NCI-H1436 treated with DMSO at 0.1 percent for 48 hours (cell line): ENCODE results near the gene ACO2.
"Not testable (repeated sequence)": the region's sequence is repeated elsewhere in the genome, so short reads cannot be mapped to it uniquely, and the experiment has no call there.

Source experiments
- DNase-seq: peaks from one replicate; lab custom pipeline; 2025; lab: John Stamatoyannopoulos, UW

Gene ACO2

DNA sequence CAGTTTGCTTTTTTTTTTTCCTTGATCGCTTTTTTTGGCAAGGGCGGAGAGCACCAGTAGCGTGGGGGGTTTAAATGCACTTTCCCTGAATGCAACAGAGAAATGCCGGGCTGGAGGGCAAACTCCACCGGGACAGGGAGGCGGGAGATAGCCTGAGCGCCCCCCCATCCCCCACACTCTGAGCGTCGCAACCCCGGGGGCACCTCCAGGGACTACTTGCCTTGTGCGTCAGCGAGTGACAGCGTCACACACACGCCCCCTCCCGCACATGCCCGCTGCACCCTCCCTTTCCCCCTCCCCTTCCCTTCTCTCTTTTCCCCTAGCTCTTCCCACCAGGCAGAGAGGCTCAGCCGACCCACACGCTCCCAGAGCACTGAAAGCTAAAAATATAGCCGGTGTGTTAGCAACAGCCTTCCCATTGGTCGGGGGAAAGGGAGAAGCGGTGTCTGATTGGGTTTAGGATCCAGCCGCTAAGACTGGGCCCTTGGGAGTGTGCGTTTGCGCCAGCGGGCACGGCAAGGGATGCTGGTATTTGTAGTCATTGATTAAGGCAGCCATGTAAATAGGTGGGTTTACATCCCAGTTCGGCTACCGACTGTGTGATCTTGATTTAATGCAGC lies 20.6 kb upstream of the ACO2 start:
- DNase-seq: peak; percentile 99

DNA sequence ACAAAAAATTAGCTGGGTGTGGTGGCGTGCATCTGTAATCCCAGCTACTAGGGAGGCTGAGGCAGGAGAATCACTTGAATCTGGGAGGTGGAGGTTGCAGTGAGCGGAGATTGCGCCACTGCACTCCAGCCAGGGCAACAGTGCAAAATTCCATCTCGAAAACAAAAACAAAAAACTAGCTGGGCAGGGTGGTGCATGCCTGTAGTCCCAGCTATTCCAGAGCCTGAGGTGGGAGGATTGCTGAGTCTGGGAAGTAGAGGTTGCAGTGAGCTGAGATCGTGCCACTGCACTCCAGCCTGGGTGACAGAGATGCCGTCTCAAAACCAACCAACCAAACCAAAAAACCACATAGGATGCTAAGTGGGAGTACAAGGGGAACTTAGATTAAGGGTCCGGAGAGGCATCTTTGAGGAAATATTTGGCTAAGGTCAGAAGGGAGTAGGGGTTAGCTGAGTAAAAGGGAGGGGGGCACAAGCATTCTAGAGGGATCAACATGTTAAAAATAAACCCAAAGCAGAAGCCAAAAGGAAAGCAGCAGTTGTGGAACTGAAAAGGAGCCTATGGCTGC lies 10.7 kb upstream of the ACO2 start:
- DNase-seq: no peak

DNA sequence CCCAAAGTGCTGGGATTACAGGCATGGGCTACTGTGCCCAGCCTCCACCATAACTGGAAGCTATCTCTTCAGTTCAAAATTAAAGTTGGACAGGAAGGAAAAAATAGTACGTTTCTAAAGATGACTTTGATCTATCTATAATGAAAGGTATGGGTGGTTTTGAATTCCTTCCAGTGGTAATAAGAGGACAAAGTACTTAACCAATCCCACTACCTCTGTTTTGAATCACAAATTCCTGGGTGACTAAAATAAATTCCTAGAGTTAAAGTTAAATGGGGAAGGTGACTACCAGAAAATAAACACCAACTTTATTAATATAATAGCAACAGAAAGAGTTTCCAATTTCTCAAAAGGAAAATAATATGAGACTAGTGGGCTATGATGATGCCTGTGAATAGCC lies 9.5 kb upstream of the ACO2 start:
- DNase-seq: no peak

GRCh38 chr22:41460071-41460470 lies 8.8 kb upstream of the ACO2 start:
- DNase-seq: not testable (repeated sequence)

GRCh38 chr22:41461901-41462300 lies 7.0 kb upstream of the ACO2 start:
- no peak for DNase-seq

DNA sequence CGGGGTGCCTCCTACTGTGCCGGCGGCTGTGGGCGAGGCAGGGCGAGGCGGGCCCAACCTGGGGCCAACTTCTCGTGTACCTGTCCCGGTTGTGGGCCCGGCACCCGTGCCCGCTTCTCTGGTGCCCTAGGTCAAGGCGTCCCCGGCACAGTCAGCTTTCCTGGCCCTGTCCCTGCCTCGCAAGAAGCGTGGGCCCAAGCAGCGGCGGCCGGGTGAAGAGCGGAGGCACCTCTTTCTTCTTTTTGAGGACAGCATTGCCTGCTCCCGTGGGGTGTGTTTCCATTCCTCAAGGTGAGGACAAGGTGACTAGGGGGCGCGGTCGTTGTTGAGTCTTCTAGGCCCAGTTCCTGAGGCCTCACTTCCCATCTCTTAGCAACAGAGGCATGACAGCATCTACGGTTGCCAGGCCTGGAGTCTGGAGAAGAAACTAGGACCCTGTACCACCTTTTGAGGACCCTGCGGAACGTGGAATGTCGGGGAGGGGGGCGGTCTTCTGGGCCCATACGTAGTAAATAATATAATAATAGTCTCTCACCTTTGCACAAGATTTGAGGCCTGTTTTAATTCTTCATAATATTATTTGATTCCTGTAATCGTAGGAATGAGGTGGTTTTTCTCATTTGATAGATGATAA lies 418 bp downstream of the ACO2 start:
- no peak for DNase-seq

DNA sequence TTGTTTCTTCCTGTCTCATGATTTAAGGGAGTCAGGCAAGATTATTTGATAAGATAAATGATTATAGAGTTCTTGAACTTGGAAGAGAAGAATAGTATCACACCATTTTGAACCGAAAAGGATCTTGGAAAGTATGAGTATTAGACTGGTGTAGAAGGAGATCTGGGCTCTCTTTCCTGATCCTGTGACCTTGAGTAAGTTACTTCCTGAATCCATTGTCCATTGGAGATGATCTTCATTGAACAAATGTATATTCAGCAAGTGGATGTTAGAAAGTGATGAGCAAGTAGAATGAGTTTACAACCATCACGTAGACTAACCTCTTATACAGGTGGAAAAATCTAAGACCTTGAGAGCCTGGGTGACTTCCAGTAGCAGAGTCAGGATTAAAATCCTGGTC lies 2.0 kb downstream of the ACO2 start:
- no peak for DNase-seq

GRCh38 chr22:41471568-41471967 lies 2.7 kb downstream of the ACO2 start:
- DNase-seq: no peak

- no peak for DNase-seq
Observed at GRCh38 chr22:41474872-41475451, 6.0 kb downstream of the ACO2 start.

DNA sequence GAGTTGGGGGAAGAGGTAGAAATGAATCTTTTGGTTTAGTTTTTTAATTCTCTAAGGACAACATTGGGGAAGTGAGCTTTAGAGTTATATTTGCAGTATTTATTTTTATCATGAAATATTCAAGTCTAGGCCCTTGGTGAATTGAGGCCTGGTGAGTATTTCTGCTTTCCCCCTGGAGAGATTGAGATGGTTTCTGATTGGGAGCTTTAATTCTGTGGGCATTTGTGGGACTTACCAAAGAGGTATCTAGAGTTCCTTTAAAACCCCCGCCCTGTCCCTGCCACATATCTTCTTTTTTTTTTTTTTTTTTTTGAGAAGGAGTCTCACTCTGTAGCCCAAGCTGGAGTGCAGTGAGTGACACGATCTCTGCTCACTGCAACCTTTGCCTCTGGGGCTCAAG lies 9.6 kb downstream of the ACO2 start:
- no peak for DNase-seq

DNA sequence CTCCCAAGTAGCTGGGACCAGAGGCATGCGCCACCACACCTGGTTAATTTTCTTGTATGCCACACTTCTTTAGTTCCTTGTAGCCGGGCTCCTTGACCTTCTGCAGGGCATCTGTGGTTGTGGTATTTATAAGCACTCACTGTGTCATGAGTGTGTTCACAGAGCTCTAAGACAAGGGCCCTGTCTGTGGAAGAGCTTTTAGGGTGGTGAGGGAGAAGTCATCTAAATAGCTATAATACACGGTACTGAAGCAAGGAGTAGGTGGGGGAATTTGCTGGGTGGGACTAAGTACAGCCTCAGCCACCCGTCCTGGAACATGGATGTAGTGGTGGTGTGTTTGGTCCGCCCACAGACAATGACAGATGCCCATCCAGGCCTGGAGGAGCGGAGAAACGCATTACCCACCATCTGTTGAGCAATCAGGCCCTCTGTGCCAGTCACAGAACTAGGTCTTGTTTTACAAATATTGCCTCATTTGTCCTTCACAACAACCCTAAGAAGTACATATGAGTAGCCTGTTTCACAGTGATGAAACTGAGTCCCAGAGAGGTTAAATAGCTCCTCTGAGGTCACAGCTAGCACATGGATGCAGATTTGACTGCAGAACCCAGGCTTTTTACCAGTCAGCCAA lies 10.1 kb downstream of the ACO2 start:
- DNase-seq: no peak

- no peak for DNase-seq
Observed at GRCh38 chr22:41479671-41480396, 10.9 kb downstream of the ACO2 start.

DNA sequence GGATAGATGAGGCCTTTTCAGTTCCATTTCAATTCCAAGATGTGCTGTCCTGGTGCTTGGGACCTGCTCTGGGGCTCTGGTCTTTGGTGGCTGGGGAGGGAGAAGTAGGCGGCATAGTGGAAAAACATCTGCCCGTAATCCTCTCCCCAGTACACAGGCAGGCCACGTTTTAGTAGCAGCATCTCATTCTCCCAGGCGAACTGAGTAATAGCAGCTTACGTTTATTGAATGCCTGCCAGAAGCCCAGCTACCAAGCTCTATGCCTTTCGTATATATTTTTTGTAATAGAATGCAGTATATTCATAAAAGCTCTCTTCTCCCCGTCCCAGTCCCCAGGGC lies 11.4 kb downstream of the ACO2 start:
- DNase-seq: no peak

GRCh38 chr22:41481131-41481830 lies 12.4 kb downstream of the ACO2 start:
- DNase-seq: no peak

GRCh38 chr22:41481925-41482318 lies 13.0 kb downstream of the ACO2 start:
- DNase-seq: no peak

GRCh38 chr22:41482319-41482935 lies 13.5 kb downstream of the ACO2 start:
- no peak for DNase-seq

DNA sequence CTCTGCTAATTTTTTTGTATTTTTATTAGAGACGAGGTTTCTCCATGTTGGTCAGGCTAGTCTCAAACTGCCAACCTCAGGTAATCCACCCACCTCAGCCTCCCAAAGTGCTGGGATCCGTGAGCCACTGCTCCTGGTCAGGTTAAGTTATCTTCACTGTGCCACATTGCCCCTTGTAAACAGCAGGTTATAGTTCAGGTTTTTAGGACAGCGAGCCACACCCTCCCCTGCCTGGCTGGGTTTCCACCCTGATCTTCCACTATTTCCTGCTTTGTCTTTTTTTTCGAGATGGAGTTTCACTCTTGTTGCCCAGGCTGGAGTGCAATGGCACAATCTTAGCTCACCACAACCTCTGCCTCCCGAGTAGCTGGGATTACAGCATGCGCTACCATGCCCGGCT lies 16.1 kb downstream of the ACO2 start:
- no peak for DNase-seq

- no peak for DNase-seq
Observed at GRCh38 chr22:41487037-41487935, 18.4 kb downstream of the ACO2 start.

DNA sequence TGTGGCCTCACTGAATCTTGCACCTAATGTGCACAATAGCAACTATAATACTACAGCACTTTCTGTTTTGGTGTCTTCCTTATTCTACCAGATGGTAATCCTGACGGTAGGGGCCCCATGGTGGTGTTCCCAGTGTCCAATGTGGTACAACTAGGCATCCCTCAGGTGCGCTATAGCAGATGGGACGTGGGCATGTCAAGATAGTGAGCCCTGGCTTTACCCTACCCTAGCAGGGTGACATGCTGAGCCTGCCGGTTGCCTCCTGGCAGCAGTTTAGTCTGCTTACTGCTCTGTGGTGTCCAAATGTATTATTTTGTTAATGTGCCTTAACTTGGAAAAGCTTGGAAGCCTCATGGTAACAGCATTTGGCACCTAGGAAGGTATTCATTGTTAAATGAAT lies 19.2 kb downstream of the ACO2 start:
- DNase-seq: no peak
